HG03378 (cell line): ENCODE results near the gene DLG4.
"Not testable (repeated sequence)": the region's sequence is repeated elsewhere in the genome, so short reads cannot be mapped to it uniquely, and the experiment has no call there.

Experiments used
- ATAC-seq: cut with Tn5 transposase; IDR thresholded peaks from one replicate; pipeline ENCODE4 v1.9.1; 2021; ENCODE audit warnings: mild to moderate bottlenecking, moderate library complexity; ENCODE audit not compliant: unreplicated experiment

The DLG4 gene

DNA sequence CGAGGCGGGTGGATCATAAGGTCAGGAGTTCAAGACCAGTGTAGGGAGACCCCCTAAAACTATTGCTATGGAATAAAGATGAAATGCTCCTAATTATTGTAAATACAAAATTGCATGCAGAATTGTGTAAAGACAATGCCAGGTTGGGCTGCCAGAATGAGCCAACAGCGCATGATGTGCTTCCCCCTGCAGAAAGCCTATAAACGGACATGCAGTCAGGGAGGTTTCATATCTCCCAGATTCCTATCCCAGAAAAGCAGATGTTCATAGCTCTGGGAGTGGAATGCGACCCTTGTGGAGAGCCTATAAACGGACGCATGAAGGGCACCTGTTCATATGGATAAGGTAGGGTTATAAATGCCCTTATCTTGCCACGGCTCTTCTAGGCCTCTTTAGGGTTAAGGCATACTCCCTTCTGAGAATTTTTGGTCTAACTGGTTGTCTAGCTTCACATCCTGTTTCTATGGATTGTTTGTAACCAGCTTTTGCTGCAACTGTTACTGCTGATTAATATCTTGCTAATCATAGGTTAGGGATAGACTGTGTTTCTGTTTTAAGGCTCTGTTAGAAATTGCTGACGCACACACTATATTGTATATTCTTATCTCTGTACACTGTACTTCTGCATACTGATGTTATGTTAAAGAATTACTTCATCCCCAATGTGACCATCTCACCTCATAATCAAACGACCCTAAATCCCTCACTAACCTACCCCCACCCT lies 50.6 kb downstream of the DLG4 start:
- not testable (repeated sequence) for ATAC-seq

DNA sequence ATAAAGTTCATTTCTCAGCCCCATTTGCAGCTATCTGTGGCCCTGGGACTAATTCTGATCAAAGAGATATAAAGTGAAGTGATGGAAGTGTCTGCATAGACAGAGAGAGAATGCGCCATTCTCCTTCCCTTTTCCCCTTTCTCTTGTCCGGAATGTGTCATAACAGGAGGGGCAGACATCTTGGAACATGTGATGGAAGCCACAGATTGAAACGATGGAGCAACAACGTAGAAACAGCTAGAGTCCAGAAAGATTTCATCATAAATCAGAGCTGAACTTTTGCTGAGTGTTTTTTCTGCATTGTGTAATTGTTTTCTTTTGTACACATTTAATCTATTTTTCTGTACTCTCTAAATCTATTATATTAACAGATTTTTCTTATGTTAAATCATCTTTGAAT lies 51.8 kb downstream of the DLG4 start:
- ATAC-seq = no peak

DNA sequence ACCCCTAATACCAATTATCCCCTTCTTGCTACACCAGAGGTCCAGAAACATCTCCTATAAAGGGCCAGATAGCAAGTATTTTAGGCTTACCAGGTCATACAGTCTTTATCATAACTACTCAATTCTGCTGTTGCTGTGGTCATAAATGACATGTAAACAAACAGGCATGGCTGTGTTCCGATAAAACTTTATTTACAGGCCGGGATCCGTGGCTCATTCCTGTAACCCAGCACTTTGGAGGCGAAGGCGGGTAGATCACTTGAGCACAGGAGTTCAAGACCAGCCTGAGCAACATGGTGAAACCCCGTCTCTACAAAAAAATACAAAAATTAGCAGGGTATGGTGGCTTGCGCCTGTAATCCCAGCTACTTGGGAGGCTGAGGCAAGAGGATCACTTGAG lies 52.8 kb downstream of the DLG4 start:
- ATAC-seq = no peak

DNA sequence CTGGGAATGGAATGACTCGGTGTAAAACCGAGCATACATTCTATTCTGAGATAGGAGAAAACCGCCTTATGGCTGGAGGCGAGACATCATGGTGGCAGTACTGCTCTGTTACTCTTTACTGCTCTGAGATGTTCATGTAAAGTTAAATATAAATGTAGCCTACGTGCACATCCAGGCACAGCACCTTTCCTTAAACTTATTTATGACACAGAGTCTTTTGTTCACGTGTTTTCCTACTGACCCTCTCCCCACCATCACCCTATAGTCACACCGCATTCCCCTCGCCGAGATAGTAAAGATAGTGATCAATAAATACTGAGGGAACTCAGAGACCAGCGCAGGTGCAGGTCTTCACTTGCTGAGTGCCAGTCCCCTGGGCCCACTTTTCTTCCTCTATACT lies 60.1 kb downstream of the DLG4 start:
- ATAC-seq = not testable (repeated sequence)

DNA sequence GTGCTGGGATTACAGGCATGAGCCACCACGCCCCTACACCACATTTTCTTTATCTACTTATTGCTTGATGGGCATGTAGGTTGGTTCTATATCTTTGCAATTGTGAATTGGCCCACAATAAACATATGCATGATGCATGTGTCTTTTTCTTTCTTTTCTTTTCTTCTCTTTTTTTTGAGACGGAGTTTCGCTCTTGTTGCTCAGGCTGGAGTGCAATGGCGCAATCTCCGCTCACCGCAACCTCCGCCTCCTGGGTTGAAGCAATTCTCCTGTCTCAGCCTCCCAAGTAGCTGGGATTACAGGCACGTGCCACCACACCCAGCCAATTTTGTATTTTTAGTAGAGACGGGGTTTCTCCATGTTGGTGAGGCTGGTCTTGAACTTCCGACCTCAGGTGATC lies 61.2 kb downstream of the DLG4 start:
- not testable (repeated sequence) for ATAC-seq

DNA sequence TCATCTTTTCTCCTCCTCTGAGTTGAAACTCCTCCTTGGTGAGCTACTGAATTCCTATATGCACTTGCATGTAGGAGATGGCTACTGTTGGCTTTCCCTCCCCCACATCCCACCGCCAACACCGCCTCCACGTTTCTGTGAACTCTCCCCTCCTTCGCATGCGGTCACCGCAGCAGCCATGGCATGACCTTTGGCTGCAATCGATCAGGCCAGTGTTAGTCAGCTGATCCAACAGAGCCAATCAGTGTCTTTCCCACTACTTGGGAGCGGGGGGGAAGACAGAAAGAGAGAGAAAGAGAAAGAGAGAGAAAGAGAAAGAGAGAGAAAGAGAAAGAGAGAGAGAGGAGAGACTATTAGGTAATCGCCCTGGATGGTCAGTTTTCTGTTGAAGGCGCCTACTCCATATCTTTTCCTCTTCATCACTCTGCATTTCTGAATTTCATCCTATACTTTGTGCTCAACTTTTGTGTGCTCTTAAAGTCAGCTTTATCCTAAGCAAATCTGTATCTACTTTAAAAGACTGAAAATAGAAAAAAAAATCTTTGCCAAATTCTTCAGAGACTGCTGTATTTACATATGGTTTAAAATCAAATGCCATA lies 63.2 kb downstream of the DLG4 start:
- no peak for ATAC-seq

DNA sequence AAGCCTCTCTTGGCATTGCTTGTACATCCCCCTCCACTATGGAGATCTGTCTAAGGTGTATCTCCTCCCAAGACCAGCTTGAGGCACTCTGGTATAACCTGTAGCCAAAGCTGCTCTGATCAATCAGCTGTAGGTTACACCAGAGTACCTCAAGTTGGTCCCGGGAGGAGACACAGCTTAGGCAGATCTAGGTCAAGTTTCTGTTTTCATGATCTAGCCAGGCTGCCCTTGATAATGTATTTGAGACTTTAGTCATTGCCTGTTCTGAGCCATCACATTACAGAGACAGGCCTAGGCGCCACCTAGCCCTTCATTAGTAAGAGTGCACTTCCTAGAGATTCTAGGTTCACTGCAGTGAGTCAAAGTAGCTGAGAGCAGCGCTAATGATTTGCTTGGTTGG lies 71.9 kb downstream of the DLG4 start:
- ATAC-seq = no peak

DNA sequence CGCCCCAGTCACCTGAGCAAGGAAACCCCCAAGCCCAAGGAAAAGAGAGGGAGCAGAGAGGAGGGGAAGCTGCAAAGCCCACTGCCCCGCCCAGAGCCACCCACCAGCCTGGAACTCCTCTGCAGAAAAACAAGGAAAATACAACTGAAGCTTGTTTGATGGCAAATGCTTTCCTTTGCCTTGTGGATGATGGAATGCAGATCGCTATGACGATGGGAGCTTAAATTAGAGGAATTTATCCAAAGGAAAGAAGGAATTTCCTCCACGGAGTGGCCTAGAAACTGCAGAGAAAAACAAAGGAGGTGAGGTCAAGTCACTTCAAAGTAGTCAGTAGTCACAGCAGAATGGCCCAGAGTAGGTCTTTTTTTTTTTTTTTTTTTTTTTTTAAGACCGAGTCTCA lies 73.5 kb downstream of the DLG4 start:
- no peak for ATAC-seq

DNA sequence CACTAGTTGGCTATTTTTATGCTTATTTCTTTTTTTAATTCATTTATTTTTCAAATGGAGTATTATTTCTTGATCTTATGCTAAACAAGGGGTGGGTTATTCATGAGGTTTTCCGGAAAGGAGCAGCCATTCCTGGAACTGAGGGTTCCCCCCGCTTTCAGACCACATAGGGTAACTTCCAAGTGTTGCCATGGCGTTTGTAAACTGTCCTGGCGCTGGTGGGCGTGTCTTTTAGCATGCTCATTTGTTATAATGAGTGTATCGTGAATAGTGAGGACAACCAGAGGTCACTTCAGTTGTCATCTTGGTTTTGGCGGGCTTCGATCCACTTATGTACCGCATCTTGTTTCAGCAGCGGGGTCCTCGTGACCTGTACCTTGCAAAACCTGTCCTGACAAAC lies 75.4 kb downstream of the DLG4 start:
- ATAC-seq = no peak

DNA sequence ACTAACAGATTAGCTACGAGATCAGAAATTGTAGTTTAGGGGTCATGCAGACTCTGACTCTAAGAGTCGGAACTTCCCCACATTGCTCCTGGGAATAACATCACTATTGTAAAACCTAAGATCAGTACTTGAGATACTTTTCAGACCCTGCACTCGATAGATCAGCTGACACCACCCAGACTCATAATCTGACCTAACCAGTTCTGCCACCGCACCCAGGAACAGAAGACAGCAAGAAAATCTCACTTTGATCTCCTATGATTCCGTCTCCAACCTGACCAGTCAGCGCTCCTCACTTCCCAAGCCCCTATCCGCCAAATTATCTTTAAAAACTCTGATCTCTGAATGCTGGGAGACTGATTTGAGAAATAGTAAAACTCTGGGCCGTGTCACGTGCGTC lies 77.8 kb downstream of the DLG4 start:
- no peak for ATAC-seq

DNA sequence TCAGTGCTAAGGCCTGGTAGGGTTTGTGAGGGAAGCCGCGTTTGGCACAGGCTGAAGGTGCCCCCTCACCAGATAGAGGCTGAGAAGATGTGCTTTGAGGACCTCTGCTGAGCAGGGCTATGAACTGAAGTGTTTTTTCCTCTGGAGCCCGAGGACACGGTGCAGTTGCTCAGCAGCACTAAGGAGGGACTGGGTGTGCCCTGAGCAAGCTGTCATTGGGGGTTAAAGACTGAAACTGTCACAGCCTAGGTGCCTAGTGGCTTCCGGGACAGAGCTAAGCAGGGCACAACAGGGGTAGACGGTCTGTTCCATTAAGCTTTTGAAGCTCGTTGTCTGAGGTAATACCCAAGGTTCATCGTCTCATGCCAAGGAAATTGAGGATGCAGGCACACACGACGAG lies 80.2 kb downstream of the DLG4 start:
- no peak for ATAC-seq

DNA sequence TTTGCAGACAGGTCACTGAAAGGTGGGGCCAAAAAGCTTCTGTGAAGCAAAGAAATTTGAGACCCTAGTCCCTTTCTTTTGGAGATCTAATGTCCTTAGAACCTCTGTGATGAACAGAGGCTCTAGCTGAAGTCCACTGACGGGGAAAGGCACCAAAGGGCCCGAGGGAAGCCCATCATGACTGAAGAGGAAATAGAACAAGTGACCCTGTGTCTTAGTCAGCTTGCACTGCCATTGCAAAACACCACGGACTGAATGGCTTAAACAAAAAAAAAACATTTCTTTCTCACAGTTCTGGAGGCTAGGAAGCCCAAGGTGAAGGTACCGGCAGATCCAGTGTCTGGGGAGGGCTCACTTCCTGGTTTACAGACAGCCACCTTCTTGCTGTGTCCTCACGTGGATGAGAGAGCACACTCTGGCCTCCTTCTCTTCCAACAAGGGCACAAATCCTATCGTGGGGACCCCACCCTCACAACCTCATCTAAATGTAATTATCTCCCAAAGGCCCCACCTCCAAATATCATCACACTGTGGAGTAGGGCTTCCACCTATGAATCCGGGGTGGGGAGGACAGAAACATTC lies 80.7 kb downstream of the DLG4 start:
- no peak for ATAC-seq

DNA sequence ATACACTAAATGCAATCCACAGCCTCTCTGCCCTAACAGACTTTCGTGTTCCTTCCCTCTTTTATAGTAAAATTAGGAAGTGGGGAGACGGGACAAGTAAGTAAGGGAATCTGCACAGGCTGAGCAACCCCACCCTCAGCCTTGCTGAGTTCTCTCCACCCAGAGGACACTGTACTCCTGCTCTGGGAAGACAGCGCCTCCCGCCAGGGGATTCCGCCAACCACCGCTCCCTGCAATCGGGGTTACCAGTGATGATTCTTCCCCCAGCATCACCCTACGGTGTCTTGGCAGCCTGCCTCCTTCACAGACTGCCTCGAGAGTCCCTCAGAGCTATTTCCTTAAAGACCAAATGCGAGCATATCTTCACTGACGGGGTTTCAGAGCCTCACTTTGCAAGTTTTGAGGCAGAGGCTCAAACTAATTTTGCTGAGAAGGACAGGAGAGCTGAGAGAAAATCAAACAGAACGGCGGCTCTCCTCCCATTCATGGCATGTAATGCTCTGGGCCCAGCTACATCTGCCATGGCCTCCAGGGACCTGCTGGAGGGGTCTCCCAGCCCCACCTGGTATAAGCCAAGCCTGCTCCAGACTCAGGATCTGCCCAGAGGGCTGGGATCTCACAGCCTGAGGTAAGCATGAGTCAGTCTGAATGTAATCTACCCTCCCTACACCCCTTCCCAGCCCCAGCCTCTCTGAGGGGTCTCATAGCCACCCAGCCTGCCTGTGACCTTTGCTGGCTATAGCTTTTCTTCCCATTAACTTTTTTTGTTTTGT lies 82.3 kb downstream of the DLG4 start:
- no peak for ATAC-seq
